GM19463 (cell line): ENCODE measurements around the gene LRRC75A.
"Not testable (repeated sequence)": the region's sequence is repeated elsewhere in the genome, so short reads cannot be mapped to it uniquely, and the experiment has no call there.

ENCODE experiments used
- ATAC-seq: cut with Tn5 transposase; IDR thresholded peaks from one replicate; pipeline ENCODE4 v1.9.1; 2021; ENCODE audit warnings: mild to moderate bottlenecking, moderate library complexity; ENCODE audit not compliant: unreplicated experiment

The LRRC75A gene

DNA sequence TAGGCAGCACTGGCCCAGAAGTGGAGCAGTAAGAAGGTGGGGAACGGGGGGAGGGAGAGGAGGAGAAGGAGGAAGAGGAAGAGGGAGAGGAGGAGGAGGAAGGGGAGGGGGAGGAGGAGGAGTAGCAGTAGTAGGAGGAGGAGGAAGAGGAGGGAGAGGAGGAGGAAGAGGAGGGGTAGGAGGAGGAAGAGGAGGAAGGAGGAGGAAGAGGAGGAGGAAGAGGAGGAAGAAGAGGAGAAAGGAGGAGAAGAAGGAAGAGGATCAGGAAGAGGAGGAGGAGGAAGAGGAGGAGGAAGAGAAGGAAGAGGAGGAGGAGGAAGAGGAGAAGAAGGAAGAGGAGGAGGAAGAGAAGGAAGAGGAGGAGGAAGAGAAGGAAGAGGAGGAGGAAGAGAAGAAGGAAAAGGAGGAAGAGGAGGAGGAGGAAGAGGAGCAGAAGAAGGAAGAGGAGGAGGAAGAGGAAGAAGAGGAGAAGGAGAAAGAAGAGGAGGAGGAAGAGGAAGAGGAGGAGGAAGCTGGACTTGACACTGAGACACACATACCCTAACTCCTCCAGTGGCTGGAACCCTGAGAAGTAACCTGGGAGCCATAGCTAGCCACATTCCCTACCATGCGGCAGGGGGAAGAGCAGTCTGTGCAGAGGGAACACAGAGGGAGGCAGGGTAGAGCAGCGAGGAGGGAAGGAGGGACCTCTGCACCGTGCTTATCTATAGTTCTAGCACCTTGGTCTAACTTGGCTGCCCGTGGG, 35.8 kb downstream of the LRRC75A start:
- no peak for ATAC-seq

DNA sequence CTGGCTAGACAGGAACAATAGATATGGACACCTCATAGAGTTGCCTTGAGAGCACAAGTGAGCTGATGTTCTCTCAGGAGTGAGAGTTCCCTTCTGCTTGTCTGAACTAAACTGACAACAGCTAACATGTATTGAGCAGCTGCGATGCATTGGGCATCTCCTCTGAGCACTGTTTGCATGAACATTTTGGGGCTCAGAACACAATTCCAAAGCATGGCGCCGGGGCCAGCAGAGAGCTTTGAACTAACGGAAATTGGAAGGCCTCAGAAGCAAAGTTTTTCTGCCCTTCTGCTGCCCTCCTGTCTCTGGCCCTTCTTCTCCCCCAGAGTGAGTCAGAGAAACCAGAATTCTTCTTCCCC, 38.5 kb downstream of the LRRC75A start:
- no peak for ATAC-seq

DNA sequence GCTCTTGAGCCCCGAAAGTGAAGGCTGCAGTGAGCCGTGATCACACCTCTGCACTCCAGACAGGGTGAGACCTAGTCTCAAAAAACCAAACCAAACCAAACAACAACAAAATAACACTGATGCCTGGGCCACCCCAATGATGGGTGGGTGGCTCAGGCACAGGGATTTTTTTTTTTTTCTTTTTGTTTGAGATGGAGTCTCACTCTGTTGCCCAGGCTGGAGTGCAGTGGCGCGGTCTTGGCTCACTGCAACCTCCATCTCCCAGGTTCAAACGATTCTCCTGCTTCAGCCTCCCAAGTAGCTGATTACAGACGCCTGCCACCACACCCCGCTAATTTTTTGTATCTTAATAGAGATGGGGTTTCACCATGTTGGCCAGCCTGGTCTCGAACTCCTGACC, 39.7 kb downstream of the LRRC75A start:
- ATAC-seq, result not testable (repeated sequence)

DNA sequence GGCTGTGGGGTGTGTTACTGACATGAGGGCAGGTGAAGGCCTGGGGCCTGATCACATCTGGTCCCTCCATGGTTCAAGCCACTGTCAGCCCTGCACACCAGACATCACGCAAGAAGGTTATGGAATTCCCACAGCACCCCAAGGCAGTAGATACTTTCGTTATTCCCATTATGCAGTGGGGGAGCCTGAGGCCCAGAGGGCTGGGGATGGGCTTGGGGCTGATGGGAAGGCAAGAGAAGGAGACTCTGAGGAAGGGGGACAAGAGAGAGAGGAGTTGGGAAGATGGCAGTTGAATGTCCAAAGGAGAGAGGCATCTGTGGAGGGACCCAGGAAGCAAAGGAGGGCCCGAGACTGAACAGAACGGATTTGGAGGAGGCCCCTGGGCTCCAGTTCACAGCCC, 42.0 kb downstream of the LRRC75A start:
- ATAC-seq, result no peak

DNA sequence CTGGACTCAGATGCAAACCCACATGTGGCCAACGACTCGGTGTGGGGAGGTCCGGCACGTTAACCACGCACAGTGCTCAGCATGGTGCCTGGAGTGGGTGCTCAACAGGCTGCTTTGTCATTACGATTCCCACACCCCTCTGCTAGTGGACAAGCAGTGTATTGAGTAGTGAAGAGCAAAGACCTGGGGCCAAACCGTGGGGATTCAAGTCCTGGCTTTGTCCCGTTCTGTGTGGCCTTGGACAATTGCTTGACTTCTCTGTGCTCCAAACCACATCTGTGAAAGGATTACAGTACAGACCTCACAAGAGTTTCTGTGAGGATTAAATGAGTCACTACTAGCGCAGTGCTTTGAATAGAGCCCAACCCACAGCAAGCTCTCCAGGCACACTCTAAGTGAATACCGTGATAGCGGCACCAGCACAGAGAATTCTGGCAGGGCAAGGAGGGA, 42.8 kb downstream of the LRRC75A start:
- ATAC-seq, result no peak

DNA sequence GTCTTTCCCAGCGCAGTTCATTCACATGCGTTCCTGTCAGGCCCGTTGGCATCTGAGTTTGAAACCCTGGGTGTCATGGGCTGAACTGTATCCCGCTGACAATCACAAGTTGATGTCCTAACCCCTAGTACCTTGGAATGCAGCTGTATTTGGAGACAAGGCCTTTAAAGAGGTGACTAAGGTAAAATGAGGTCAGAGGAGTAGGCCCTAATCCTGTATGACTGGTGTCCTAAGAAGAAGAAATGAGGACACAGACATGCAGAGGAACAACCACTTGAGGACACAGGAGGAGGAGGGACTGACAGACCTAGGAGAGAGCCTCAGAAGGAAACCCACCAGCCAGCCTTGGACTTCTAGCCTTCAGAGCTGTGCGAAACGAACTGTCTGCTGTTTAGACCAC, 43.5 kb downstream of the LRRC75A start:
- no peak for ATAC-seq

DNA sequence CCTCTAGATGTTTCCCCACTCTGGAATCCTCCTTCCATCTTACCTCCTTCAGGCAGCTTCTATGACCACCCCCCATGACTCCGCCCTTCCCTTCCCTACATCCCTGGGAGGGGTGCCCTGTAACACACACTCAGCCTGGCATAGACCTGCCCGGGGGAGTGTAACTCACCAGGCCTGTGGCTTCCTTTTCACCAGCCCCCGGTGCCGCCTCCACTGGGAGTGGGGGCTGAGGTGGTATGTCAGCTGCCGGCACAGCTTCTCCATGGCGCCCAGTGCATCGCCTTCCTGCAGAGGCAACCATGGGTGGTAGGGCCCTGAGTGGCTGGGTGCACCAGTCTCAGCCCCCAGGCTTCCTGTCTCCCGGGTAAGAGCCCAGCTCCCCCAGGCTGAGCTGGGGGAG, 44.3 kb downstream of the LRRC75A start:
- ATAC-seq, result no peak

DNA sequence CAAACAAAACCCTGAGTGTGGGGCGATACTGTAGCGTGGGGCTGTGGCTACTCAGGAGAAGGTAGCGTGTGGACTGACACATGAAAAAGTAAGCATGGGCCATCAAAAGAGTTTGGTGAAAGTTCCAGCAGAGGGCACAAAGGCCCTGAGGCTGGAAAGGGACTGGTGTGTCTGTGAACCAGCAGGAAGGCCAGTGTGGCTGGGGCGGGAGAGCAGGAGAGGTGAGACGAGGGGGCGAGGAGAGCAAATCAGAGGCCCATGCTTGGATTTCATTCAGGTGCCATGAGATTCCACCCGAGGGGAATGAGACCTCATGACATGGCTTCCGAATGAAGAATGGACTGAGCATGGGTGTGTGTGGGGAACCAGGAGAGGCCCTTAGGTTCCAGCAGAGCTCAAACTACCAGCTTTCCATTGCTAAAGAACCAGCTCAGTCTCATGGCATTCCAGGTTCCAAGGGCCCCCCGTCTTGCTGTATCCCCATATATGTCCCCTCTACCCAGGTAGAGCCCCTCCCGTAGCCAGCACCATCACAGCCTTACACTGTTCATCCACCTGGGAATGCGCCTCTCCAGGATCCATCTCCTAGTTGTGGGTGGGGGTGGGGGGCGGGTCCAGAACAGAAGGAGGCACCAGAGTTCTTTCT, 45.5 kb downstream of the LRRC75A start:
- no peak for ATAC-seq

DNA sequence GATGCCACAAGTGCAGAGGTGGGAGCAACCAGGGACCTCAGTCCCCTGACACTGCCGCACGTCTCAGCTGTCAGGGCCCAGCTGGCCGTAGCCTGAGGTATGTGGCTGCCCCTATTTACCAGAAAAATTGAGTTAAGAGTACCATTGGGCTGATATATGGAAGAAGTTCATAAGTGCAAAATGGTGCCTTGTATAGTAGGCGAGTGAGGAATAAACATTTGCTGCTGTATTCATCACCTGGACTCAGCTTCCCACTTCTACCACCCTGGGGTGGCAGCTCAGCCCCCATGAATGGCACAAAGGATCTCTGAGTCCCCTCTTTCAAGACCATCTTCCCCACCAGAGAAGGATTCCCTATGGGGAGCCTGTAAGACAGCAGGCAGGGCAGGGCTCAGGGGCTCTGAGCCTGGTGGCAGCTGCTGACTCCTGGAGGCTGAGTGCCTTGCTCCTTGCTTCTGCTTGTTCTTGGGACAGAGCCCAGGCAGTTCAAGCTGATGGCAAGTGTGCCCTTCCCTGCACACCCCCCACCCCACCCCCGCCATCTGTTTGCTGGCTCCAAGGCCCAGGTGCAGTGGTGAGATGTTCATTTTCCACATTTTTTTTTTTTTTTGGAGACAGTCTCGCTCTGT, 47.6 kb downstream of the LRRC75A start:
- no peak for ATAC-seq

DNA sequence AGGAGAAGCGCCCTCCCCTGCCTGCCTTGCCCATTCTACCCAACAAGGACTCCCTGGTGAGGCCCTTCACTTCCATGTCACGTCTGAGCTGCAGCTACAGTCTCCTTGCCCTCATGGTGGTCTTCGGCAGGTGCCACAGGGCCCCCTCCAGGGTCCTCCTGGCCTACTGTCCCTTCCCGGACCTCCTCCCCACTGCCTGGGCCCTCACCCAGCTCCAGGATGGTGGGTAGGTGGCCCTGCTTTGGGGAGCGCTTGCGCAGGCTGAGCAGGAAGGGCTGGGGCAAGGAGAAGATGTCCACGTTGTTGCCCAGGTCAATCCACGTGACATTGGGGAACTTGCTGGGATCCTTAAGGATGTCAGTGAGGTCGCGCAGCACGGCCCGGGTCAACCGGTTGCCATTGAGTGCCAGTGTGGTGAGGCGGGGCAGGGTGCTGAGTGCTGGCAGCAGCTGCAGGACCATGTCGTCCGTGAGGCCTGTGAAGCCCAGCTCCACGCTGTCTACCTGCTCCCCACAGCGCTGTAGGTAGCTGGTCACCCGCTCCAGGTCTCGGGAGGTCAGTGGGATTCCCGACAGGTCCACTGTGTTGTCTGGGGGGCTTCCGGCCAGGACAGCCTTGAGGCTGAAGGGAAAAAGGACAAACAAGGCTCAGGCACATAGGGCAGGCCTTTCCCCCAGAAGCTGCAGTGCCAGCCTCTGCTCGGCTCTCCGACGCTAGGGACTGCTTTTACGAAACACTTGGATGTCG, 48.3 kb downstream of the LRRC75A start:
- no peak for ATAC-seq

DNA sequence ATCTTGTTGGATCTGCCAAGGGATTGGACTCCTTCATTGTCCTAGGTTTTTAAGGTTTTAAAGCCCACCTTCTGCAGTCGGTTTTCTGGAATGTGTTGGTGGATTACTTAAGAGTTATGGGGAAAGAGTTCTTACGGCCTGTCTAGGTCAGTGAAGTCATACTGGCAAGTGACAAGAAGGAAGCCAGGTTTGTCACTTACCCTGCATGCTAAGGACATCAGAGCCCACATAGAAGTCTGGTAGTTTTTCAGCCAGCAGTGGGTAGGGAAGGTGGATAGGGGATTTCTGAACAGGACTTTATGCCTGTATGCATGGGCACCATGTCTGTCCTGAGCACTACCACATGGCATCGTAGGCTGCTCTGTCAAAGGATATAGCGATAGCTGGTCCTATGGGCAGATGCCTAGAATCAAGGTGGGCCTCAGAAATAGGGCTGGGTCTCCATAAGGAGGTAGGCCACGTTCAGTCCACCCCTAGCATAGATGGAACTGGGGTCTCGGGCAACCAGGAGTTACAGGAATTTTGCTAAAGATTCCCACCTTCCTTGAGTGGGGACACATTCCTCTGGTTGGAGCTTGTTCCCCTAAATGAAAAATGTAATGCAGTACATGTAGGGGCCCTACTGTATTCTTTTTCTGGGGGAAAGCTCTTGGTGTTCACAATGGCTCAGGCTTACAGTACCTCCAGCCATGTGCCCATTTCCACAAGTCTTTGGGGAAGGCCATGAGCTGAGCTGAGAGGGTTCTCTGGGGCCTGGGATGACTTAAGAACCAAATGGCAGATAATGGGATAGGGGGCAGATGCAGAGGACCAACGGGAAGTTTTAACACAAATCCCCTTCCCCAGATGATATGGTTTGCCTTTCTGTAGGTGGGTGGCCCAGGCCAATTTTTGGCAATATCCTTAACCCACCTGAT, 49.1 kb downstream of the LRRC75A start:
- ATAC-seq, result no peak

DNA sequence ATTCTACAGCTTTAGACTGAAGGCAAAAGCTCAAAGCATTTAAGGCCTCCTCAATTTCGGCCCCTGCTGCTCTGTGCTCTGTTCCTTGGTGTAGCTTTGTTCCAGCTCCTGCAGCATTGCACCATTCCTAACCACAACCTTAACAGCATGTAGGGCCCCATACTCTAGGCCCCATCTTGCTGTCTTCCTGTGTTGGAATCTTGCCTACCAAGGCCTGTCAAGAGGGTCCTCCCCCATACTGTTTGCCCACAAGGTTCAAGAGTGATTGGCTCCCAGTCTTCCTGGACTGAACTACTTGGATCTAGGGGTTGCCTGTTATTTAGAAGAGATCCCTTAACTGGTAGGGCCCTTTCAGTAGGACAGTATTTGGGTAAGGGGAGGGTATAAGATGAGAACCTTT, 49.9 kb downstream of the LRRC75A start:
- no peak for ATAC-seq

DNA sequence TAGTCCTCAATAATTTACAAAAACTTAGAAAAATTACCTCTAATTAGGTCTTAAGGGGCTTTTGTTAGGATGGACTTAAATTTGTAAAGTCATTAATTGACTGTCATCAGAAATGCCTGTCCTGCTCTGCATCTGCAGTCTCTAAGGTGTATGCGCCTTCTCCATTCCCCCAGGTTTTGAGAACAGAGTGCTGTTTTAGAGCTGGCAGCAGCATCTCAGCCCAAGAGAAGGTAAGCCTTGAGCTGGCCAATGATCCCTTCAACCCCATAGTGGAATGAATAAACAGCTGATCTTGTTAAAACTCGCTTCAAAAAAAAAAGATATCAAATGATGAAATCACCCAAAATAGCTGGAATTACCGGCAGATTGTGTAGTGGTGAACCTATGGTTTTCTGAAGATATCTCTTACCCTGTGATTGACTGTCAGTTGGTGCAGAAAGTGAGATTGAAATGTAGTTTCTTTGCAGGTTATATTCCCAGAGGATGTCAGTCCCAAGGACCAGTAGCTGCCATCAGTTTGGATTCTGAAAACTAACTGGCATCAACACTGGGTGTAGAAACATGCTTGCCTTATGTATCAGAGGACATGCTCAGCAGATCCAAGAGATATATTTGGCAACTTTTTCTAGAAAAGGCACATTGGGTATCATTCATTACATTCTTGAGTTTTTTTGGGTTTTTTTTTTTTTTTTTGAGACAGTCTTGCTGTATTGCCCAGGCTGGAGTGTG, 50.9 kb downstream of the LRRC75A start:
- ATAC-seq, result no peak

DNA sequence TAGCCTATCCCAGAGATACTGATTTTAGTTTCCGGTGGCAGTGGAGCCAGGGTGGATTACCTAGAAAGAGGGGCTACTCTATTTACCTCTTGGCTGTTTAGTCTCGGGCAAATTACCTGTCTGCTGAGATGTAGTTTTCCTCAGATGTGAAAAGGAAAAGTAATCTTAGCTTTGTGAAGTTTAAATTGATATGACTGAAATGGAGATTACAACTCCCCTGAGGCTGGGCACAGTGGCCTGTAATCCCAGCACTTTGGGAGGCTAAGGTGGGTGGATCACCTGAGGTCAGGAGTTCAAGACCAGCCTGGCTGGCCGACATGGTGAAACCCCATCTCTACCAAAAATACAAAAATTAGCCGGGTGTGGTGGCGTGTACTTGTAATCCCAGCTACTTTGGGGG, 51.6 kb downstream of the LRRC75A start:
- ATAC-seq, result not testable (repeated sequence)

DNA sequence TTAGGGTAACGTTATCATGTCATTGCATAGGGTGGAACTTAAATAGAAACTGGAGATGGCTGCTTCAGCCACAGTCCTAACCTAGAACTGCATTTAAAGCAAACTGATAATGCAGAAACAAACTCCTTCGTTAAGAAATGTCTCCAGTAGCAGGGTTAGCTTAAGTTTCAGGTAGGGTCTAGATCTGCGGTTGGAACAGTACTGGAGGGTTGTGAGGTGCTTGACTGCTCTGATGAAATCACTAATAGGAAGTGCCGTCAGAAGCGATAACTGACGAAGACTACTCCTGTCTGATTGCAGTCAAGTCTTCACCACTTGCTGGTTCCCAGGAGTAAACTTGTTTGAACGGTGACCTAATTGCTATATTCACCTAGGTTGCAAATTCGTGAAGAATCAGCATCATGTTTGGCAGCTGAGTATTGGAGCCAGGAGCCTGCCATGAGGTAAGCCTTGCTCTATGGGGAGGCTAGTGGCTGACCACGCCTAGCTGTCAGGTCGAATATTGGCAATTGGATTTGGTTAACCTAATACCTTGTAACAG, 52.1 kb downstream of the LRRC75A start:
- ATAC-seq, result no peak

DNA sequence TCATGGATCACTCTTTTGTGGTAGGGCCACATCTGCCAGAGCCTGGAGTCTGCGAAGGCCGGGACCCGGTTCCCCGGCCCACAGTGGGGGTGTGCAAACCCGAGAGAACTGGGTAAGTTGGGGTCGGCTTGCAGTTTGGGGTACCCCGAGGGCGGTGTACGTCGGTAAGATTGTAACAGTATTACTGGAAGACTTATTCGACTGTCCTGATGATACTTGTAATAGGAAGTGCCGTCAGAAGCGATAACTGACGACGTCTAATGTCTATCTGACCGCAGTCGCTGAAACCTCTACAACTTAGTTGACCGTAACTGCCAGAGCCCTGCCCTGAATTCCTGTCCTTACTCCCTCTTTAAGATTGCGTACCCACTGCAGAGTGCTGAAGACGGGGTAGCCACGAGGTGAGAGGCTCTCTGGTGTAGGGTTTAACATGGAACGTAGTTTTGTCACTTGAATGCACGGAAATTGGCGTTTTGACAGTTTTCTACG, 52.6 kb downstream of the LRRC75A start:
- ATAC-seq, result no peak

DNA sequence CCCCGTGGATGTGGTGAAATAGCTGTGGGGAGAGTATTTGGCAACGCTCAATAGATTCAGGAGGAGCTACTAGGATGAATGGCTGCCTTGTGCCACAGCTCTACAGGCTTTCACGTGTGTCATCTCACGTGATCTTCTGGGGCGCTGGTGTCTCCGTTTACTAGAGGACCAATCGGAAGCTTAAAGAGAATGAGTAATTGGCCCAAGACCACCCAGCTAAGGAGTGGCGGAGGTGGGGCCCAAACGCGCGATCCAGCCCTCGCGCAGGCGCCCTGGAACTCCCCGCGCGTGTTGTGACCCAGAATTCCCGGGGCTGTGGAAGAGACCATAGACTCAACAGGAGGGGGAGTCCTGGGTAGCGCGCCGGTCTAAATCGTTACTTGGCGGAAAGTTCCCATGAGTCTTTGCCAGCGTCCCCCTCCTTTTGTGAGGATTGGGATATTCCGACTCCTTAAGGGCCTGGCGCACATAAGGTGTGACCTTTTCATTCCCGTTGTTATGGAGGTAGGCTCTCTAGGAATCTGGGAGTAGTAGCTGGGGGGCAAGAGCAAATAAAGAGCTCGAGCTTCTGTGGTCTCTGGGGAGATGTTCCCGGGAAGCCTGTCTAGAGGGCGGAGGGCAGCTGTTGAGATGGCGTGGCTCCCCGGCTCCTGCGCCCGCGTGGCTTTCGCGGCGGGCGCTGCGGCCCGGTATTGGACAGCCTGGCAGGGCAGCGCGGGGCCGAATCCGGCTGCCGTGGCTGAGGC, 53.3 kb downstream of the LRRC75A start:
- peak; percentile 77 for ATAC-seq

DNA sequence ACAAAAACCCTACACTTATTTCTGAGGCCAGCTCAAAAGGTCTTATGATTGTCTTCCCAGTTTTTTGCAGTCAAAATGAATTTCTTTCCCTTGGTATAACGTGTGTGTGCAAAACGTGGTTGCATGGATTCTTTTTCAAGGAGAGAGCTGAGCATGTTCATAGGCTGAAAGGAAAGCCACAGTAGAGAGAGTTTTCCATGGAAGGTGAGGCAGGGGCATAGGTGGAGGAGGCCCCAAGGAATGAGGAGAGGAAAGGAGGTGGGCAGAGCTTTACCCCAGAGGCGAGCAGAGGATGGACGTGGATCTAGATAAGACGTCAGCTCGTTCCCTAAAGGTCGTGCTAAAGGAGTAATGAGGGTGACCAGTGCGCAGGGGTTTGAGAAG, 53.8 kb downstream of the LRRC75A start:
- no peak for ATAC-seq

DNA sequence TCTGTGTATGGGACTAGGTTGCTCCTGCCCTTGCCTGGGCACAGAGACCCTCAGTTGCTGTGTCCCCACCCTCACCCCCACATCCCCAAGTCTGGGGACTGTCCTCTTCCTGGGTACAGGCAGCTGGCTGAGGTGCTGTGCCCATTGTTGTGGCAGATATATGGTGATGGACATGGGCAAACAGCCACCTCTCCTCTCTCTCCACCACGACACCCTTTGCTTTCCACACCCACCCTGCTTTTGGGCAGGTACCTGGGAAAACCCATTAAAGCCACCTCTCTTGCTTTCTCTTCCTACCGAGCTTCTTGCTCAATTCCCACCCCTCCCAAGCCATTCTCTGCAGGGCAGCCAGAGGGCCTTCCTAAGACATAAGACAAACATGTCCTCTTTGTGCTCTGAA, 54.9 kb downstream of the LRRC75A start:
- no peak for ATAC-seq
